DLD1 (cell line): ENCODE data around the gene HAUS1.
"Not testable (repeated sequence)": the region's sequence is repeated elsewhere in the genome, so short reads cannot be mapped to it uniquely, and the experiment has no call there.

Experiments
- in situ Hi-C: cut with HindIII; loops from 2 replicates; pipeline ENCODE4 v1.10.0; 2017; ENCODE audit warnings: low sequenced_read_pairs

Gene HAUS1

GRCh38 chr18:46088501-46088900 is 15.7 kb upstream of the HAUS1 start:
- in situ Hi-C loops: not testable (repeated sequence)

GRCh38 chr18:46095532-46095931 is 8.7 kb upstream of the HAUS1 start:
- in situ Hi-C loops: no loop called here

- in situ Hi-C loops: no loop called here
Observed at GRCh38 chr18:46096651-46097300, 7.4 kb upstream of the HAUS1 start.

- in situ Hi-C loops: no loop called here
Observed at GRCh38 chr18:46097431-46097800, 6.8 kb upstream of the HAUS1 start.

- in situ Hi-C loops: no loop called here
Observed at GRCh38 chr18:46097801-46098615, 6.2 kb upstream of the HAUS1 start, which contains the start of gene ATP5F1A. Gene ATP5F1A, minus strand, starts transcription at chr18:46098296. Its CDS starts 65 bp downstream, at chr18:46098231.

GRCh38 chr18:46098616-46098933 is 5.6 kb upstream of the HAUS1 start:
- in situ Hi-C loops: no loop called here

GRCh38 chr18:46099463-46099862 is 4.7 kb upstream of the HAUS1 start:
- in situ Hi-C loops: no loop called here

- in situ Hi-C loops: no loop called here
Observed at GRCh38 chr18:46109386-46109785, 5.2 kb downstream of the HAUS1 start.

- in situ Hi-C loops: no loop called here
Observed at GRCh38 chr18:46110406-46110805, 6.2 kb downstream of the HAUS1 start.

- in situ Hi-C loops: no loop called here
Observed at GRCh38 chr18:46113751-46114150, 9.6 kb downstream of the HAUS1 start.

GRCh38 chr18:46126625-46127024 is 22.4 kb downstream of the HAUS1 start:
- in situ Hi-C loops: not testable (repeated sequence)

- in situ Hi-C loops: no loop called here
Observed at GRCh38 chr18:46130061-46130460, 25.9 kb downstream of the HAUS1 start.

GRCh38 chr18:46130549-46130948 is 26.4 kb downstream of the HAUS1 start:
- in situ Hi-C loops: not testable (repeated sequence)

- in situ Hi-C loops: no loop called here
Observed at GRCh38 chr18:46133534-46133933, 29.3 kb downstream of the HAUS1 start.

GRCh38 chr18:46134920-46135675 is 30.9 kb downstream of the HAUS1 start:
- in situ Hi-C loops: no loop called here

- in situ Hi-C loops: no loop called here
Observed at GRCh38 chr18:46140173-46140572, 36.0 kb downstream of the HAUS1 start.

GRCh38 chr18:46141199-46141598 is 37.0 kb downstream of the HAUS1 start:
- in situ Hi-C loops: no loop called here

- in situ Hi-C loops: no loop called here
Observed at GRCh38 chr18:46148810-46149209, 44.6 kb downstream of the HAUS1 start.

GRCh38 chr18:46152436-46152807 is 48.2 kb downstream of the HAUS1 start:
- in situ Hi-C loops: no loop called here

GRCh38 chr18:46152808-46153617 is 48.8 kb downstream of the HAUS1 start:
- in situ Hi-C loops: no loop called here

- in situ Hi-C loops: no loop called here
Observed at GRCh38 chr18:46155641-46156051, 51.5 kb downstream of the HAUS1 start.
